Activated CD4-positive, alpha-beta T cell treated with anti-CD3 and anti-CD28 coated beads for 4 hours (primary cell): ENCODE measurements around the gene CCDC80.
A peak's percentile ranks its signal among the peaks of the same experiment; 100 is the strongest.
"Not testable (repeated sequence)": the region's sequence is repeated elsewhere in the genome, so short reads cannot be mapped to it uniquely, and the experiment has no call there.

Experiments
- DNase-seq, 2 donors: peaks; one replicate each; pipeline ENCODE4 v3.0.0-alpha.2; 2020

Gene CCDC80, protein sequence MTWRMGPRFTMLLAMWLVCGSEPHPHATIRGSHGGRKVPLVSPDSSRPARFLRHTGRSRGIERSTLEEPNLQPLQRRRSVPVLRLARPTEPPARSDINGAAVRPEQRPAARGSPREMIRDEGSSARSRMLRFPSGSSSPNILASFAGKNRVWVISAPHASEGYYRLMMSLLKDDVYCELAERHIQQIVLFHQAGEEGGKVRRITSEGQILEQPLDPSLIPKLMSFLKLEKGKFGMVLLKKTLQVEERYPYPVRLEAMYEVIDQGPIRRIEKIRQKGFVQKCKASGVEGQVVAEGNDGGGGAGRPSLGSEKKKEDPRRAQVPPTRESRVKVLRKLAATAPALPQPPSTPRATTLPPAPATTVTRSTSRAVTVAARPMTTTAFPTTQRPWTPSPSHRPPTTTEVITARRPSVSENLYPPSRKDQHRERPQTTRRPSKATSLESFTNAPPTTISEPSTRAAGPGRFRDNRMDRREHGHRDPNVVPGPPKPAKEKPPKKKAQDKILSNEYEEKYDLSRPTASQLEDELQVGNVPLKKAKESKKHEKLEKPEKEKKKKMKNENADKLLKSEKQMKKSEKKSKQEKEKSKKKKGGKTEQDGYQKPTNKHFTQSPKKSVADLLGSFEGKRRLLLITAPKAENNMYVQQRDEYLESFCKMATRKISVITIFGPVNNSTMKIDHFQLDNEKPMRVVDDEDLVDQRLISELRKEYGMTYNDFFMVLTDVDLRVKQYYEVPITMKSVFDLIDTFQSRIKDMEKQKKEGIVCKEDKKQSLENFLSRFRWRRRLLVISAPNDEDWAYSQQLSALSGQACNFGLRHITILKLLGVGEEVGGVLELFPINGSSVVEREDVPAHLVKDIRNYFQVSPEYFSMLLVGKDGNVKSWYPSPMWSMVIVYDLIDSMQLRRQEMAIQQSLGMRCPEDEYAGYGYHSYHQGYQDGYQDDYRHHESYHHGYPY

DNA sequence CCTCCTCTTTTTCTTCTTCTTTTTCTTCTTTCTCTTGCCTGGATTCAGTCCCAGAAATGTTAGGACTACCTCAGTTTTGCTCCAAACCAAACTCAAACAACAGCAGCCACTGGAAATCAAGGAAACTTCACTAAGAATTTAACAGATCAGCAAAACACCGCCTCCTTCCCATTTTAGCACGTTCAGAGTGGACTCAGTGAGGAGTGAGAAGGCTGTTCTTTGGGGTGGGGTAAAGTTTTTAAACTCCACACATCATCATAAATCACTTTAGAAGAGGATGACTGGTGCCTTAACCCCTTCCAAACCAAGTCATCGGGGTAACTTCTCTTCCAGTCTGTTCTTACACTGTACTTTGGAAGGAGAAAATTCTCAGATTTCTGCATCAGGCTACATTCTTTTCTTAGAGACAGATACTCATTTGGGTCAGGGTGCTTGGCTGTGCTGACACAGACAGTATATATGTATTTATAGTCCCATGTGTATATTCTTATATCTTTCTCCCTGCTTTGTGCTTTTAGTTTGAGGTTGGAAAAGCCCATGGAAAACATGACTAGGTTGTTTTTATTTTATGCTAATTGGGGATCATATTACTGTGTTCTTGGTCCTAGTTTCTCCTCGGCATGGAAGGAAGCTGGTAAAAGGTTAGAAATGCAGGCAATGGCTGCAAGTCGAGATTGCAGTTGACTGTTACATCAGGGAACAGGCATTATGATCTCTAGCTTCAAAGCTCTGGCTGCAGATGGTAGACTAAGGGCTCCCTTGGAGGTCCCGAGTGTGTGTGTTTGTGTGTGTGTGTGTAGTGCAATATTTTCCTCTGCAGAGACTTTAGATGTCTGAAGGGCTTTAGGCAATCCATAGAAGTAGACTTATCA, at the start of gene CCDC80:
TSS of gene CCDC80 (minus strand) at position 214 of the 872 bp plus-strand sequence. CDS start 1,238 bp downstream, outside the sequence.
- no peak for DNase-seq

DNA sequence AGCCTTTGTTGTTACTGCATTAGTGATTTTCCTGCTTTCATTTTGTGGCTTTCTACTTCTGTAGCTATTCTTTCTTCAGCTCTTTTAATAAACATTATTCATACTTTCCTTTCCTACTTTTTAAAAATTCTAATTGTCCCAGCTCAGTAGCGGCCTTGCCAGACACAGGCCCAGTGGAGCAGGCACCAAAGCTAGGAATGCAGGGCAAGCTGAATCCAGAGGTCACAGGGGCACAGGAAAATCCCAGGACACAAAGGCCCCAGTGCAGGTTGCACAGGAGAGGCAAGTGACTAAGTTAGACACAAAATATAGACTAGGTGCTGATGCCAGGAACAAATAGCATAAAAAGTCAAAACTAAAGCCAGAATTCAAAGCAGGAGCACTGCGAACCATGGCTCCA, 49.0 kb upstream of the CCDC80 start:
- no peak for DNase-seq

DNA sequence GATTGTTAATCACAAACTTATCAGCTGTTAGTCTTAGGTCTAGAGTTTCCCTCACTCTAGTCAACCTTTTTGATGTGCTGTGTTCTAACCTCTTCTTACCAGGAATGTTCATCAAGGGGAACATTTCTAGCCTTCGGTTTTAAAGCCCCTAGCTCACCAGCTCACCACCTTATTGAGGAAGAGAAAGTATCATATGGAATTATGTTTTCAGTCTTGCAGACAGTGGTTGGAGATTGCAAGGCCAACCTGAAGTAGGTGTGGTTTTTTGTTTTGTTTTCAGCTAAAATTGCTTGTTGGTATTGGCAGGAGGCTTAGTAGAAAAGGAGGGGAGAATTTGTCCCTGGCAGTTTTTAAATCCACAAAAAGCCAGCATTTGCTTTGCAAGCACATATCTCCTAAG, 48.4 kb upstream of the CCDC80 start:
- DNase-seq = no peak

DNA sequence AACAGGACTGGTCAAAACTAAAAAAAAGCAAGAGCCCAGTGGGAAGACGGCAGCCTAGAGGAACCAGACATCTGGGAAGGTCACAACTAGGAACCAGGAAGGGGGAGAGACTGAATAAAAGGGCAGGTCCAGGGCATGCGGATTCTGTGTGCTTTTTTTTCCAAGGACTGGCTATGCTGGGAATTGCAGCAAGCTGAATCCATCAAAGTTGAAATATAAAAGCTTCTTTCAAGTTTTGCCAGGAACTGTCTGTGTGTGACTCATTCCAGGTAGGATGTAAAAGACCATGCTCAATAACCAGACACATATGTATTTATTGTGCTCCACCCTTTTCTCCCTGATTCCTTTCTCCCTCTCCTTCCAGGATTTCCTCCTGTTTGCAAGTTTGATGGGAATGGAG, 47.9 kb upstream of the CCDC80 start:
- no peak for DNase-seq

DNA sequence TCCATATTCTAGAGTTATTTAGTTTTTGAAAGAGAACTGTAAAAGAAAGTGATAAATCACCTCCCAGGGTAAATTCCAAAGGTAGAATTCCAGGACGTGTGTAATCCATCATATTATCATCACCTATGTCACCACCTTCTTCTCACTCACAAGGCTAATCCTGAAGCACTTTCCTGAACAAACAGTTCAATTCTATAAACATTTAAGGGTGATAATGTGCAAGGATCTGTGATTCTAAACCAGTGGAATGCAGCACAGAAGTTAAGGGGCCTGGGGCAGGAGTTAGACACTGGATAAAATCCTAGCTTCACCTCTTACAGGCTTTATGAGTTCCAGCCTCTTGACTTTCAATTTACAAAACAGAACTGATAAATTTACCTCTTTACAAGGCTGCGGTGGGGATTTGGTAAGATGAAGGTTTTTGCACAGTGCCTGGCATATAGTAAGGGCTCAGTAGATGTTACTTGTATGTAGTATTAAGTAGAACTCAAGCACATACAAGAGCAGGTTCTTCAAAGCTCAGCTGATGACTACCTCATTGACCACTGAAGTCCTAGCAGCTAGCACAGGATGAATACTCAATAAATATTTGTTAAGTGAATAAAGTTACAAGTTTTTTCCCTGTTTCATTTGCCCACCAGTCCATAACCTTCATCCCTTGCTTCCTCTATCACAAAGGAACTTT, 47.3 kb upstream of the CCDC80 start:
- no peak for DNase-seq

DNA sequence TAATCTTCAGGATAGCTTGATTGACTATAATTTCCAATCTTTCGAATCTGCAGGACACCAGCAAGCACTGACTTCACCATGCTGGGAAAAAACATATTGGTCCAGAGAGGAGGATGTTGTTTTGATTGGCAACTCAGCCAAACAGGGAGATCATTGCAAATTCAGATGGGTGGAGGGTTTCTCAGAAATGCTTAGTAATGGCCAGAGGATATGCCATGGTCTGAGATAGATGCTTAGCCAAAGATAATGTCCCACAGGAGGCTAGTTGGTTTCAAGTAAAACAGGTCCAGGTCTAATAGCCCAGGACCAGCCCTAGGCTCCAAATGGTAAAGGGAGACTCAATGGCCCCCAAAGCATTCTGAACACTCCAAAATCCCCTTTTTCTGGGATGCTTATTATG, 46.7 kb upstream of the CCDC80 start:
- DNase-seq = no peak

DNA sequence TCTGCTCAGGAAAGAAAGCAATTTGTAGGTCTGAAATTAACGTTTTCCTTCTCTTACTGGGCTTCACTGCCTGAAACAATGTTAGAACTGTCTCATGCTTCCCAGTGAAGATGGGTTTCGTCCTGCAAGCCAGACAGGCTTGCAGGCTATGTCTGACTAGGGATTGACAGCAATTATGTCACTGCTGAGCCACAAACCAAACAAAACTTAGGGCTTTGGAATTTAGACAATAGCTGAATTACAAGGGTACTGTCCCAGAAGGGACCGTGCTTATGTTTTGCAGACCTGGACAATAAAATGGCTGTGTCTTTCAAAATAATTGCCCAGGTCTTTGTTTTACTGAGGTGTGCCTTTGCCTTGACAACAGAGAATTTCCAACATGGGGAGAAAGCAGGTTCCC, 46.3 kb upstream of the CCDC80 start:
- DNase-seq = no peak

DNA sequence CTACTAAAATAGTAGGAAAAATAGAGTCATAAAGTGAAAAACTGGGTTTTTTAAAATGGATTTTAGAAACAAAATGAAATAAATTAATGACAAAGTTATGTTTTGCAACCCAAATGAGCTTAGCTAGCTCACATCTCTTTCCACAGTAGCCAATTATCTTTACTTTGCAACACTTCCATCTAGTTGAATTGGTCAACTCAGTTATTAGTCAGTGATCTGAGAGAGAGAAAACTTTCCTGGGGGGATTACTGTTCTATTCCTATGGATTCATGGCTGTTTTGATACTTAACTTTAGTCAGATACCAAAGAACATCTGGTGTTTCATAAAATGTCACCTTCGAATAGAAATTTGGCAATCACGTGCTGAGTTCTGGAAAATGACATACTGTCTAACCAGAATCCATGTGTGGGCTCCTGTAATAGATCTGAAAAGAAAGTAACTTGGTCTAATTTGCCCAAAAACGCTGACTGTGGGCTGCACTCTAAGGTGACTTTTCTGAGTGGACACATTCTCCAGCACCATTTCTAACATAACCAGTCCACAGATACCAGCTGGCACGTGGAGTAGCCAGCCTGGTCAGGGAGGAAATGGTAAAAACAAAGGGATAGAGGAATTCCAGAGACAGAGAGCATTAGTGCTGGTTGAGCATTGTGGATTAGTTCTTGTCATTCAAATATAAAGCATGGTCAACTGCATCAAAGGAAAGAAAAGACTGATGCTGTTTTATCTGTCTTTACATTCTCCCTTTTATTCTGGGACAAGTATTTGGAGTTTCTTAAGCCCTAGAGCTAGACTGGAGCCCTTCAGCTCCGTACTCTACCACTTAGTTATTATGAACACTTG, 45.2 kb upstream of the CCDC80 start:
- DNase-seq = no peak

DNA sequence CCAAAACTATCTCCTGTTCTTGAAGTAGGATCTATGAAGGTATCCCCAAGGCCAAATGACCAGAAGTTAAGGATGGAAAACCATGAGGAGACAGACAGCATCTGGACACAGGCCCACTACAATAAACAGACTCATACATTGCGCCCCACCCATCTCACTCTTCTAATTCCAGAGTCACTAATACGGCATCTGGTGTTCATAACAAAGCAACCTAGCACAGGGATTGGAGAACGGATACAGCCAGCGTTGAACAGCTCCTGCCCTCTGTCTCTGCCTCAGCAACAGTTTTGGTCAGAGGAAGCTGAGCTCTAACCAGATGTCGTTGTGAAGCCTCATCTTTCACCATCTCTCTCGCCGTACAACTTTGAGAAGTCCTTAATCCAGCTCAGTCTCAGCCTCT, 44.5 kb upstream of the CCDC80 start:
- no peak for DNase-seq

DNA sequence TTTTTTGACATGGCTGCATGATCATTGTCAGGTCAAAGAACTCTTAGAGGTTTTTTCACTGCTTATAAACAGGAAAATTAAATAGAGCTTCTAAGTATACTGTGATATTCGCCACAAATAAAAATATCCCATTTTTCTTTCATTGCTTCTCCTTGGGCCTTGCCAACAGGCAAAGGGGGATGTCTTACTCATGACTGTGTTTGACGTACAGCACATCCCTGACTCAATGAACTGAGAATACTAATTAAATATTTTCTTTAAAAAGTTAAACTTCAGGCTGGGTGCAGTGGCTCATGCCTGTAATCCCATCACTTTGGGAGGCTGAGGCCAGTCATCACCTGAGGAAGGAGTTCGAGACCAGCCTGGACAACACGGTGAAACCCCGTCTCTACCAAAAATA, 41.4 kb upstream of the CCDC80 start:
- DNase-seq = no peak

DNA sequence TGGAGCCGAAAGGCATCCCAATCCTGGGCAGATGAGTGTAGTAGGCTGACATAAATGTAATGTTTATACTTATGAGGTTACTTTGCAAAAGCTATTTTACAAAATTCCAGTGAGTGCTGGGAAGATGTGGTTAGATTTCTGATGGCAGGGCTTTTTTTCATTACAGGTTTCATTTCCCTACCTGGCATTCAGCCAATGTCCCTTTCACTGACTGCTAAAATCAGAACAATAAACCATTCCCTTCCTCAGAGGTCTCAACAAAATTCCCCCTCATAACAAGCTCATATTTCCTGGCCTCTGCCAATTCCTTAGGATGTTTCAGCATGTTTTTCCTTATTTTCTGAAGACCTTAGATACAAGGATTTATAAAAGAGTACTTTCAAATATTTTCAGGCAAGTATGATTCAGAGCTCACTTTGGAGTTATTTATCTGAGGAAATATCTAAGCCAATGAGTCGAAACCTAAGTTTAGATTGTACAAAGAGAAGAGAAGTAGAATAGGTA, 40.9 kb upstream of the CCDC80 start:
- no peak for DNase-seq

DNA sequence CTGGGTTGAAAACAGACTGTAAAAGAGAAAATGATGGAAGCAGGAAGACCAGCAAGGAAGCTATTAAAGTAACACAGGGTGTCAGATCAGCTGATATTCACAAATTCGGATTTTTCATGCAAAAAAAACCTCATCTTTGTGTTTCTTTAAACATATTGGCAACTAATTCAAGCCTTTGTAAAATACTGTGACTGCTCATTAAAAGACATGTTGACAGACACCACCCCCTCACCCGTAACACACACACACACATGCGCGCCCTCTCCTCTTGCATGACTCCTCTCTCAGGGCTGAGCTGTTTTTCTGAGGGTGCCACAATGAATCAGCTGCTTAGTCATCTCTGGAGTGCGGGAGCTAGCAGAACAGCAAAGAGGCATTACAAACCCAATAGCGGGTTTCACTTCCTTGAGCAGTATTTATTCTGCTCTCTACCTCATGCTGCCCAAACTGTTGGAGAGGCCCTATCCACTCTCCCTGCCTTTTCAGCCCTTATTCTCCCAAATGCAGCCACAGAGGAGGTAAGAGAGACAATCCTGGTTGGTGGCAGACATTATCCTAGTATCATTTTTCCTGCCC, 35.8 kb upstream of the CCDC80 start:
- DNase-seq = peak; percentile 82 to 84

DNA sequence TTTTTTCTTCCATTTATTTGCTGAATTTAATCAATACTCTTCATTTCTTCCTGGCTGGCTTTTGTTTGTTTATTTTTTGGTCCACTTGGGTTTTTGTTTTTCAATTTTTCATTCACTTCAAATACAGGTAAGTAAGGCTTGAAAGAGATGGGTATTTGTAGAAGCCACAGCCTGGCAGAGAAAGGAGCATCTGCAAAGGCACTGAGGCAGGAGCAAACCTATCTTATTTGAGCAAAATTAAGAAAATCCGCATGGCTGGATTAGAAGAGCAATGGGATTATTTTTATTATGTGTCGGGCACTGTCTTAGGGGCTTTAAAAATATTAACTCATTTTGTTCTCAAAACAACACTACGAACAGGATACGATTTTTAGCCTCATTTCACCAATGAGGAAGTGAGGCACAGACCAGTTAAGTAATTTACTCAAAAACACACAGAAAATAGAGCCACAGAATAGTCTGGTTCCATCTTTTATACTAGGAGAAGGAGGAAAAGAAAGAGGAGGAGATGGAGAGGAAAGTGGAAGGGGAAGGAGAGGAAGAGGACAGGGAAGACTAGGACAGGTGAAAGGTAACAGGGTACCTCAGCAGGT, 35.1 kb upstream of the CCDC80 start:
- no peak for DNase-seq

DNA sequence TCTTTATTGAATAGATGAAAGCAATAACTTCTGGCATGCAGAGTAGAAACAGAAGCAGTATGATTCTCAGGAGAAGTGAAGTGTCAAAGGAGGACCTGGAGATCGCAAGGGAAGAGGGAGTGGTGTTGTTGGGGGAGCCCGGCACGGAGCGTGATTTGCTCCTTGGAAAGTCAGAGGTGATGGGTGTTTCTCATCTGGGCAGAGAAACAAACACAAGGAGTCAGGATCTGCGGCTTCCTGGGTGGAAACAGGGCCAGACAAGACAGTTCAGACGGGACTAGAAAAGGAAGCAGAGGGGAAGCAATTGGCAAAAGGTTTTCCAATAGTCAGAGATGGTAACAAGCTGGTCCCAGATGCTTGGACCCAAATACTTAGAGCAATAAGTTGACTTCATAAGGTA, 34.4 kb upstream of the CCDC80 start:
- DNase-seq = no peak

DNA sequence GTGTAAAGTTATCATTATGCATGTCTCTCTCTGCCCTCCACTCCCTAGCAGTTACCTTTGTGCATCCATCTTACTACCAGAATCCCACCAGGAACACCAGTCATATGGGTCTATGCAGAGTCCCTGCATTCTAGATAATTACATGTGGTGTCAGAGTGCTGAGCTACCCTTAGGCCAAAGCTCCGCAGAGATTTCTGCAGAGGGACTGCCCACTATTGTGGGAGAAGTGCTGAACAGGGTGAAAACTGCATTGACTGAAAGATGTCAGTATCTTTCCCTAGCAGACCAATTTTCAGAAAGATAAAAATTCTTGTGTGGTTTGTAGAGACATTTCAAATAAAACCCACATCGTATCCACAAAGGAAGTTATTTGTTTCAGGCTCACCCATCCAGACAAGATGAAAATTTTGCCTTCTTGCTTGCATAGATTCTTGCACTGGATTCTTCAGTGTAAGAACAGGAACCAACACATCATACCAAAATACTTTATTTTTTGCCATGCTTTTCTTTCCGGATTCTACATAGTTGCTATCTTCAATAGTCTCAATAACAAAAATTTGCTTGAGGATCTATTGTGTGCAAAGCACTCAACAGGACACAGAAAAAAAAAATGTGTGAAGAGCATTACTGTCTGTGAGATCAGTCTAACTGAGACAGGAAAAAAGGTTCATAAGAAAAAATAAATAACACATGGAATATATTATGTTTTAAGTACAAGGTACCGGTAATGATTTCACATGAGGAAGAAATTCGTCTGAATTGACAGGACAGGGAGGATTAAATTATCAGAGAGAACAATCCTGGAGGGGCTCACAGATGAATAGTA, 32.0 kb upstream of the CCDC80 start:
- no peak for DNase-seq

DNA sequence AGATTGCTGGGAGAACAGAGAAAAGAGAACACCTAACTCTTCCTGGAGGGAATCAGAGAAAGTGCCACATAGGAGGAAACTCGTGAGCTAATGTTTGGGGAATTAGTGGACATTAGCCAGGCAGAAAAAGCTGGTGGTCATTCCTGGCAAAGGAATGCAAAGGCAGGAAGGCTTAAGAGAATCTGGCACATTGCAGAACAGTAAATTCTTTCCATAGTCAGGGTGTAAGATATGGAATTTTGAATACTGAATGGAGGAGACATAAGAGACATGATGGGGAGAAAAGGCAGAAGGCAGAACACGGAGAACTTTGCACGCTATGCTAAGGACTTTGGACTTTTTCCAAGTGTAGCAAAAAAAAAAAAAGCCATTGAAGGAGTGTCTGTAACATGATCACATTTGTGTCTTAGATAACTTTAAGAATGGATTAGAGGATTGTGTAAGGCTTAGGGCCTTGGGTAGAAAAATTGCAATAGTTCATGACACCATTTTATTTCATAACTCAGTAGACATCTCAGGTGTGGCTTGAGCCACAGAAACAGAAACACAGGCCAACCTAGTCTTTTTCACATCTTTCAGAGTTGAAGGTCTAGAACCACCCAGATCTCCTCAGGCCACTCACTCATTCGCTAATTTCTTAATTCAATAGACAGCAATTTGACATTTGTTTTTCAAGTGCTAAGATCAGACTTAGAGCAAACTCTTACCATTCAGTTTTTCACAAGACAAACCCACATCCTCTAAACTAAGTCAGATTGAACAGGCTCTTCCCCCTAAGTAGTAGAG, 31.2 kb upstream of the CCDC80 start:
- no peak for DNase-seq

DNA sequence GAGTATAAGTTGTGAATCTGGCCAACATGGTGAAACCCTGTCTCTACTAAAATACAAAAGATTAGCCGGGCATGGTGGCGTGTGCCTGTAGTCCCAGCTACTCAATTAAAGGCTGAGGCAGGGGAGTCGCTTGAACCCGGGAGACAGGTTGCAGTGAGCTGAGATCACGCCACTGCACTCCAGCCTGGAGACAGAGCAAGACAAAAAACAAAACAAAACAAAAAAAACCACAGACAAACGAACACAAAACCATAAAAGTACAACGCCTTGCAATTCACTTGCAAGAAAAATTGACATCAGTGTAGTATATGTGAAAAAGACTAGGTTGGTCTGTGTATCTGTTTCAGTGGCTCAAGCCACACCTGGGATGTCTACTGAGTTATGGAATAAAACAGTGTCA, 29.9 kb upstream of the CCDC80 start:
- DNase-seq = no peak

DNA sequence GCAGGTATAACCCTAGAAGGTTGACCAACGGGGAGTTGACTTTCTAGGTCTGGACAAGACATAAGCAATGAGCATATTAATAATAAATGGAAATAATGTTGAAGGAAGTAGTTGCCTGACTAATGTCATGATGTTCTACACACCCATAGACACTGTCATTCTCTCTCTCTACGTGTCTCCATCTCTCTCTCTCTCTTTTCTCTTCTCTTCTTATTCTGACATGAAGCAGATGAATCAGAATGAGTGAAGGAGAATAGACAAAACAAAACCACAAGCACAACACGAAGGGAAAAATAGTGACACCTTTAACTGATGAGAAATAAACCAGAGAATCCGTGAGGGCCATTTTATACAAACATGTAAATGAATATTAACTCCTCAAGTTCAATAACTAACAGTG, 26.7 kb upstream of the CCDC80 start:
- no peak for DNase-seq

DNA sequence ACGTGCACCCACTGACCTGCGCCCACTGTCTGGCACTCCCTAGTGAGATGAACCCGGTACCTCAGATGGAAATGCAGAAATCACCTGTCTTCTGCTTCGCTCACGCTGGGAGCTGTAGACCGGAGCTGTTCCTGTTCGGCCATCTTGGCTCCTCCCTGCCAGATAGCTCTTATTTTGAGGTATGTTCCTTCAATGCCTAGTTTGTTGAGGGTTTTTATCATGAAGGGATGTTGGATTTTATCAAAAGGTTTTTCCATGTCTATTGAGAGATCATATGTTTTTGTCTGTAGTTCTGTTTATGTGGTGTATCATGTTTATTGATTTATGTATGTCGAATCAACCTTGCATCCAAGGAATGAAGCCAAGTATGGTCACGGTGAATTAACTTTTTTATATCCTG, 24.1 kb upstream of the CCDC80 start:
- DNase-seq = not testable (repeated sequence)
